Measurements from ENCODE around the gene HOXC4. TPM values are rescaled to one million over a fixed set of nuclear protein-coding genes. Genes with fewer than 3 reads are reported as not detected.

The HOXC4 gene
- total and polyA plus RNA-seq, 2 of the 4 experiments (the other 2 are of a cell fraction) = under 0.01 to 0.26 TPM

- Histone ChIP-seq H4K20me1 (ENCODE audit: insufficient read depth, low read length) (no peaks in the 10 kb centered on the region), H2BK15ac (ENCODE audit: low read depth, low read length) (no peak overlapping the region), H3K27me3 (ENCODE audit: control insufficient read depth, insufficient read depth, low read length) (peaks cover 72% of the 10 kb centered on the region), H3K4ac (ENCODE audit: low read depth, low read length) (no peak overlapping the region), H2BK5ac (ENCODE audit: low read depth, low read length, poor library complexity, severe bottlenecking) (no peak overlapping the region), H2BK120ac (ENCODE audit: low read depth, low read length) (no peak overlapping the region), H3K4me1 (ENCODE audit: control insufficient read depth, insufficient read depth, low read length) (no peaks in the 10 kb centered on the region), H3K4me2 (ENCODE audit: low read depth, low read length) (no peak overlapping the region), H3K18ac (ENCODE audit: low read depth, low read length) (no peak overlapping the region), H3K36me3 (ENCODE audit: control insufficient read depth, insufficient read depth, low read length) (no peaks in the 10 kb centered on the region), H4K91ac (ENCODE audit: insufficient read depth, low read depth, low read length) (no peak overlapping the region), H2AFZ (replicated peaks; ENCODE audit: low read length, poor library complexity) (no peak overlapping the region), H3K9me3 (ENCODE audit: control insufficient read depth, insufficient read depth, low read length) (0 out of 2 replicates have a peak, but pooled peaks cover 2% of the 10 kb centered on the region), H3K9ac (ENCODE audit: low read depth, low read length) (no peak overlapping the region), H3K23ac (ENCODE audit: low read depth, low read length) (no peak overlapping the region), H2AK5ac (ENCODE audit: low read depth, low read length) (no peak overlapping the region), H3K9me1 (ENCODE audit: insufficient read depth, low read length) (no peaks in the 10 kb centered on the region), H3K14ac (replicated peaks; ENCODE audit: low read depth, low read length) (no peak overlapping the region), H3K56ac (ENCODE audit: extremely low read depth, insufficient read depth, low read length) (no peak overlapping the region), H2AK9ac (replicated peaks; ENCODE audit: low read depth, low read length, poor library complexity) (no peak overlapping the region), H3K27ac (ENCODE audit: insufficient read depth, low read length) (no peak overlapping the region), H4K8ac (ENCODE audit: low read depth in 2 of 2, low read length in 2 of 2) (no peak overlapping the region), H2BK20ac (ENCODE audit: low read depth, low read length) (no peak overlapping the region), H4K5ac (ENCODE audit: low read depth, low read length) (no peak overlapping the region), H3K4me3 (ENCODE audit: insufficient read depth, low read depth, low read length) (no peak overlapping the region), H3K79me1 (ENCODE audit: low read depth in 1 of 2, low read length in 2 of 2) (no peaks in the 10 kb centered on the region)
- no CpG with 5 or more reads among the region's 4 CpGs for WGBS, 2 experiments (ENCODE audit: extremely low coverage in 2 of 2, insufficient read length in 1 of 2)
- intact Hi-C loops (cut with micrococcal nuclease) (no loop called here), dilution Hi-C loops (cut with HindIII; ENCODE audit: low sequenced_read_pairs, unreplicated experiment) (no loop called here), in situ Hi-C loops (cut with MboI; ENCODE audit: low sequenced_read_pairs) (no loop called here)
- DNase-seq (no peak), ATAC-seq (ENCODE audit: low read depth) (no peak)
- ChIA-PET CTCF (no interaction called here), POLR2A (ENCODE audit: unreplicated experiment) (no interaction called here)
- BruUV-seq (replicated peaks) = no TSS peak
- TF ChIP-seq USF2 (IDR thresholded peaks at IDR 0.05; ENCODE audit: low read depth, low read length) = 0 out of 2 replicates have a peak, but pooled peaks have one; percentile 25
- no peak for TF ChIP-seq POLR2A (IDR thresholded peaks at IDR 0.05; ENCODE audit: low read depth, low read length)
These were observed 13.5 kb upstream of the HOXC4 start for GRCh38 chr12:54040148-54040494.
